Measurements from ENCODE around the gene TENM3.

- TF ChIP-seq CTCF (IDR thresholded peaks at IDR 0.05), result no peak
- TF ChIP-seq ZFX (IDR thresholded peaks at IDR 0.05; ENCODE audit: borderline replicate concordance), result no peak
These were observed 350.7 kb downstream of the TENM3 start for GRCh38 chr4:182593864-182594263.
